Measurements from ENCODE around the gene LUC7L3.

Gene LUC7L3

DNA sequence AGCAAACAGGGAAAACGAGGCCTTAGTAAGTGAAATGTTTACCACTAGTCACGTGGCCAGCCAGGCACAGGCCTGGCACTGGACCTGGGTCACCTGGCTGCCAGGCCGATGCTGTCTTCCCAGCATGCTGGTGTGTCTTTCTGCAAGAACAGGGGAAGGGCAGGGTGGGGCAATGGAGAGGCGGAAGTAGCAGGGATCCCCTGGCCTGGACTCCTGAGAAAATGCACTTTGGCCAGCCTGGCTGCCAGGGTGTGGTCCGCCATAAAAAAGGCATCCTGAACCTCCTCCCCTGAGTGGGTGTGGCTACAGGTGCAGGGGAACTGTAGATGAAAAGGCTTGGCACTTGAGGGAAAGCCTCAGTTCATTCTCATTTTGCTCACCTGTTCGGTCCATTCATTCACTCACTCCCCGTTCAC, 49.0 kb downstream of the LUC7L3 start:
- no peak overlapping the region for H3K4me3 ChIP-seq (replicated peaks in 1 of 2; ENCODE audit: low read depth in 2 of 2, low read length in 2 of 2)
- no peak for DNase-seq (ENCODE audit: low read depth in 2 of 2)
- TF ChIP-seq, protein P1, sequence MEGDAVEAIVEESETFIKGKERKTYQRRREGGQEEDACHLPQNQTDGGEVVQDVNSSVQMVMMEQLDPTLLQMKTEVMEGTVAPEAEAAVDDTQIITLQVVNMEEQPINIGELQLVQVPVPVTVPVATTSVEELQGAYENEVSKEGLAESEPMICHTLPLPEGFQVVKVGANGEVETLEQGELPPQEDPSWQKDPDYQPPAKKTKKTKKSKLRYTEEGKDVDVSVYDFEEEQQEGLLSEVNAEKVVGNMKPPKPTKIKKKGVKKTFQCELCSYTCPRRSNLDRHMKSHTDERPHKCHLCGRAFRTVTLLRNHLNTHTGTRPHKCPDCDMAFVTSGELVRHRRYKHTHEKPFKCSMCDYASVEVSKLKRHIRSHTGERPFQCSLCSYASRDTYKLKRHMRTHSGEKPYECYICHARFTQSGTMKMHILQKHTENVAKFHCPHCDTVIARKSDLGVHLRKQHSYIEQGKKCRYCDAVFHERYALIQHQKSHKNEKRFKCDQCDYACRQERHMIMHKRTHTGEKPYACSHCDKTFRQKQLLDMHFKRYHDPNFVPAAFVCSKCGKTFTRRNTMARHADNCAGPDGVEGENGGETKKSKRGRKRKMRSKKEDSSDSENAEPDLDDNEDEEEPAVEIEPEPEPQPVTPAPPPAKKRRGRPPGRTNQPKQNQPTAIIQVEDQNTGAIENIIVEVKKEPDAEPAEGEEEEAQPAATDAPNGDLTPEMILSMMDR (IDR thresholded peaks at IDR 0.05; ENCODE audit: low read depth, low read length): no peak

DNA sequence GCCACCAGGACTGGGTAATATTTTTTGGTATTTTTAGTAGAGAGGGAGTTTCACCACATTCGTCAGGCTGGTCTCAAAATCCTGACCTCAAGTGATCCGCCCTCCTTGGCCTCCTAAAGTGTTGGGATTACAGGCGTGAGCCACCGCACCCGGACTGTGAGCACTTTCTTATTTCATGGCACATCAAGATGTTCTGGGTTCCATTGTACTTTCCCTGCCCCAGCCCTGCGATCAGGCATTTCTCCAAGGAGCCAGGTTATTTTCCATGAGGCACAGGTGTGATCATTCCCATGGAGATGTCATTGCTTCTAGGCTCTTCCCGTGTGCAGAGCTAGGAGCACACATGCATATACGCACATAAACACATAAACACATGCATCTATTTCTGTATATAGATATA, 50.5 kb downstream of the LUC7L3 start:
- H3K4me3 ChIP-seq (replicated peaks in 1 of 2; ENCODE audit: low read depth in 2 of 2, low read length in 2 of 2): no peak overlapping the region
- TF ChIP-seq, protein P1 (IDR thresholded peaks at IDR 0.05; ENCODE audit: low read depth, low read length): no peak
- DNase-seq (ENCODE audit: low read depth in 2 of 2): no peak

GRCh38 chr17:50770346-50770745, 50.9 kb downstream of the LUC7L3 start:
- no peak overlapping the region for H3K4me3 ChIP-seq (replicated peaks in 1 of 2; ENCODE audit: low read depth in 2 of 2, low read length in 2 of 2)
- DNase-seq (ENCODE audit: low read depth in 2 of 2): no peak
- TF ChIP-seq, protein P1 (IDR thresholded peaks at IDR 0.05; ENCODE audit: low read depth, low read length): no peak

DNA sequence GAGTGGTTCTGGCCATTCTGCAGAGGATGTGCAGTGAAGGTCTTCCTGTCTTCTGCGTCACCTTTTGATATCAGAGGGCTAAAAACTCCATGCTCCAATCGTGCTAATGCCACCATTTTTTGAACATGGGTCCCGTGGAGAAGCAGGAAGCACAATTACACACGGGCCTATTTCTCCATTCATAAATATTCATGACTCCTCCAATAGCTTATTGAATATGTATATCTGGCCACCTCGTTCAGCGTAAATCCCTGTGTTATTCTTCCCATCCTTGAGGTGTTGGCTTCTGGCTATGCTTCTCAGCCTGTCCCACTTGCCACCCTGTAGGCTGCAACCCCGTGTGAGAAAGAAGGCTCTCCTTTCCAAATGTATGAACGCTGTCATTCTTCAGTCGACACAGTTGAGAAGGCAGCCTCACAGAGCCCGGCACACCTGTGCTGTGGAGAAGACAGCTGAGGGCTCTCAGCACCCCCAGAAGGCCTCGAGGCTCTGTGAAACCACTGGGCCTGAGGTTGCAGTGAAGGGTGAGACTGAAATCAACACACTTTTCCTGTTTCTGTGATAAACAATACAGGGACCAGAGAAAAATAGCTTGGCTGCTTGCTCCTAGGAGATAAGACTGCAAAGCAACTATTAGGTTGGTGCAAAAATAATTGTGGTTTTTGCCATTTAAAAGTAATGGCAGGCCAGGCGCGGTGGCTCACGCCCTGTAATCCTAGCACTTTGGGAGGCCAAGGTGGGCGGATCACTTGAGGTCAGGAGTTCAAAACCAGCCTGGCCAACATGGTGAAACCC, 52.8 kb downstream of the LUC7L3 start:
- TF ChIP-seq, protein P1 (IDR thresholded peaks at IDR 0.05; ENCODE audit: low read depth, low read length): no peak
- no peak for DNase-seq (ENCODE audit: low read depth in 2 of 2)
- H3K4me3 ChIP-seq (replicated peaks in 1 of 2; ENCODE audit: low read depth in 2 of 2, low read length in 2 of 2): no peak overlapping the region

- H3K4me3 ChIP-seq (replicated peaks in 1 of 2; ENCODE audit: low read depth in 2 of 2, low read length in 2 of 2): no peak overlapping the region
- TF ChIP-seq, protein P1 (IDR thresholded peaks at IDR 0.05; ENCODE audit: low read depth, low read length): no peak
- DNase-seq (ENCODE audit: low read depth in 2 of 2): no peak
Observed at GRCh38 chr17:50774225-50774803, 54.9 kb downstream of the LUC7L3 start.

GRCh38 chr17:50775926-50776325, 56.5 kb downstream of the LUC7L3 start:
- no peak overlapping the region for H3K4me3 ChIP-seq (replicated peaks in 1 of 2; ENCODE audit: low read depth in 2 of 2, low read length in 2 of 2)
- DNase-seq (ENCODE audit: low read depth in 2 of 2): no peak
- TF ChIP-seq, protein P1 (IDR thresholded peaks at IDR 0.05; ENCODE audit: low read depth, low read length): no peak

Measured in cardiac fibroblast (primary cell).